Panc1 (cell line): ENCODE results near the gene MCF2L. TPM values are rescaled to one million over a fixed set of nuclear protein-coding genes. Genes with fewer than 3 reads are reported as not detected.

ENCODE experiments used
- ATAC-seq: fragments of 200-7000 bp; cut with Tn5 transposase; 2 replicates; pipeline ENCODE4 v1.9.1; 2020; ENCODE audit warnings: mild to moderate bottlenecking, moderate library complexity
- BruUV-seq: library from RNA; stranded (reverse); fragments of 400-500 nt; replicated peaks from 2 replicates; lab custom pipeline; 2021; lab: Mats Ljungman, UMichigan
- CTCF ChIA-PET: fragments of 300-600 bp; sonication (Branson Sonifier 250); formaldehyde crosslinking; loops from one replicate; lab custom pipeline; 2022; ENCODE audit warnings: antibody characterized with exemption; lab: Charles Lee
- POLR2A ChIA-PET: fragments of 300-600 bp; sonication (Branson Sonifier 250); formaldehyde crosslinking; loops from one replicate; lab custom pipeline; 2022; ENCODE audit warnings: antibody characterized with exemption; lab: Charles Lee
- DNase-seq: peaks from one replicate; pipeline ENCODE4 v3.0.0-alpha.2; 2010; ENCODE audit warnings: low read depth, low spot score
- H3K27ac ChIP-seq: 2 replicates; pipeline ENCODE4 v1.5.1; 2011; ENCODE audit warnings: mild to moderate bottlenecking, low read length, inconsistent platforms
- H3K27me3 ChIP-seq: fragments of 200-500 bp; sonication (Bioruptor generic); 2 replicates; pipeline ENCODE4 v1.6.0; 2014; ENCODE audit warnings: low read length, inconsistent platforms; ENCODE audit not compliant: control insufficient read depth, insufficient read depth
- H3K36me3 ChIP-seq: fragments of 200-500 bp; sonication (Bioruptor generic); 2 replicates; pipeline ENCODE4 v1.5.1; 2014; ENCODE audit warnings: inconsistent platforms, mild to moderate bottlenecking, low read length, moderate library complexity; ENCODE audit not compliant: control insufficient read depth, insufficient read depth
- H3K4me1 ChIP-seq: 2 replicates; pipeline ENCODE4 v1.5.1; 2011; ENCODE audit warnings: inconsistent platforms, mild to moderate bottlenecking, low read length, moderate library complexity; ENCODE audit not compliant: control insufficient read depth, insufficient read depth
- H3K4me3 ChIP-seq, 2 experiments: 2 replicates each; pipeline ENCODE4 v1.5.1; 2011 to 2012; ENCODE audit warnings: low read depth in 2 of 2, low read length in 2 of 2, mild to moderate bottlenecking in 2 of 2, inconsistent platforms in 1 of 2, moderate library complexity in 1 of 2
- H3K9me3 ChIP-seq: fragments of 200-500 bp; sonication (Bioruptor generic); 2 replicates; pipeline ENCODE4 v1.5.1; 2014; ENCODE audit warnings: low read depth, mild to moderate bottlenecking, inconsistent platforms, low read length, moderate library complexity; ENCODE audit not compliant: control insufficient read depth, insufficient read depth
- CTCF ChIP-seq: fragments of 450-650 bp; IDR thresholded peaks from 2 replicates; pipeline ENCODE4 v1.5.1; 2017; ENCODE audit warnings: mild to moderate bottlenecking
- POLR2AphosphoS5 ChIP-seq: IDR thresholded peaks from 2 replicates; pipeline ENCODE4 v1.6.1; 2012; ENCODE audit warnings: mild to moderate bottlenecking, low read depth, low read length, moderate library complexity
- REST ChIP-seq, 2 experiments: IDR thresholded peaks; 2 replicates each; pipeline ENCODE4 v1.6.1; 2011 to 2012; ENCODE audit warnings: low read depth in 2 of 2, control low read depth in 1 of 2, low read length in 1 of 2, mild to moderate bottlenecking in 1 of 2, moderate library complexity in 1 of 2; ENCODE audit not compliant: insufficient read depth in 1 of 2
- SIN3A ChIP-seq: IDR thresholded peaks from 2 replicates; pipeline ENCODE4 v1.6.1; 2012; ENCODE audit warnings: low read depth, mild to moderate bottlenecking, low read length, moderate library complexity, borderline replicate concordance; ENCODE audit not compliant: insufficient read depth
- TCF7L2 ChIP-seq: IDR thresholded peaks from 2 replicates; pipeline ENCODE4 v1.6.1; 2011; ENCODE audit warnings: mild to moderate bottlenecking, low read depth, low read length, inconsistent platforms
- in situ Hi-C: cut with HindIII; loops from 2 replicates; pipeline ENCODE4 v1.10.0; 2016; ENCODE audit warnings: low sequenced_read_pairs, low pct_unique_long_range_greater_than_20kb
- intact Hi-C: fragments of 100-400 bp; cut with micrococcal nuclease; formaldehyde crosslinking; loops from one replicate; pipeline ENCODE4 v1.10.0; 2022; ENCODE audit not compliant: unreplicated experiment
- total RNA-seq: library from RNA; stranded (reverse); gene quantifications from one replicate; pipeline ENCODE4 v1.2.1, GENCODE V29; 2021; ENCODE audit not compliant: unreplicated experiment

Gene MCF2L
- total RNA-seq, 1 experiment from 2014 or later, result 0.57 TPM

- ATAC-seq (no peak), DNase-seq (no peak)
- H3K27ac ChIP-seq, result no peak overlapping the region
- no peak overlapping the region for H3K4me3 ChIP-seq
- ChIA-PET POLR2A (no interaction called here), CTCF (no interaction called here)
- H3K36me3 ChIP-seq, result no peaks in the 10 kb centered on the region
- no peaks in the 10 kb centered on the region for H3K9me3 ChIP-seq
- TF ChIP-seq CTCF, result no peak
- TF ChIP-seq TCF7L2, result no peak
- no peak for TF ChIP-seq SIN3A
- no peak for TF ChIP-seq POLR2AphosphoS5
- no peak for TF ChIP-seq REST (IDR thresholded peaks at IDR 0.05; ENCODE audit: insufficient read depth in 1 of 2, low read depth in 2 of 2, low read length in 1 of 2)
- no peaks in the 10 kb centered on the region for H3K27me3 ChIP-seq
- intact Hi-C loops (no loop called here), in situ Hi-C loops (no loop called here)
- H3K4me1 ChIP-seq, result no peaks in the 10 kb centered on the region
- no TSS peak for BruUV-seq
These were observed 45.1 kb downstream of the MCF2L start for GRCh38 chr13:113013878-113014751.

GRCh38 chr13:113014752-113015745, 46.0 kb downstream of the MCF2L start:
- POLR2A ChIA-PET, result no interaction called here
- no peak overlapping the region for H3K4me3 ChIP-seq
- no peaks in the 10 kb centered on the region for H3K36me3 ChIP-seq
- intact Hi-C loops (no loop called here), in situ Hi-C loops (no loop called here)
- H3K9me3 ChIP-seq, result no peaks in the 10 kb centered on the region
- ATAC-seq, result no peak
- no peak for DNase-seq
- BruUV-seq, result no TSS peak
- TF ChIP-seq REST (IDR thresholded peaks at IDR 0.05; ENCODE audit: insufficient read depth in 1 of 2, low read depth in 2 of 2, low read length in 1 of 2) (no peak), TCF7L2 (no peak), SIN3A (no peak), POLR2AphosphoS5 (no peak), CTCF (no peak)
- H3K27ac ChIP-seq, result no peak overlapping the region
- CTCF ChIA-PET, result no interaction called here
- no peaks in the 10 kb centered on the region for H3K27me3 ChIP-seq
- H3K4me1 ChIP-seq, result no peaks in the 10 kb centered on the region
